KBM-7 (cell line): Measurements from ENCODE around the gene NEK1.
A peak's percentile ranks its signal among the peaks of the same experiment; 100 is the strongest.
"Not testable (repeated sequence)": the region's sequence is repeated elsewhere in the genome, so short reads cannot be mapped to it uniquely, and the experiment has no call there.

Experiments used
- DNase-seq: peaks from one replicate; pipeline ENCODE4 v3.0.0-alpha.2; 2015
- in situ Hi-C: fragments of 300-500 bp; cut with MboI; formaldehyde crosslinking; loops from 2 replicates; pipeline ENCODE4 v1.14.3; 2020; ENCODE audit warnings: low sequenced_read_pairs, low pct_unique_long_range_greater_than_20kb, mixed read lengths

Gene NEK1

GRCh38 chr4:169565606-169566005, 46.8 kb downstream of the NEK1 start:
- in situ Hi-C loops, result no loop called here
- DNase-seq, result no peak

GRCh38 chr4:169557061-169557636, 55.2 kb downstream of the NEK1 start:
- in situ Hi-C loops, result no loop called here
- DNase-seq, result no peak

GRCh38 chr4:169546548-169546947, 65.8 kb downstream of the NEK1 start:
- in situ Hi-C loops, DNase-seq: not testable (repeated sequence)

- DNase-seq, result no peak
- in situ Hi-C loops, result no loop called here
Measured at GRCh38 chr4:169540774-169541173, 71.6 kb downstream of the NEK1 start.

GRCh38 chr4:169530048-169530447, 82.3 kb downstream of the NEK1 start:
- in situ Hi-C loops, result no loop called here
- DNase-seq, result no peak

- in situ Hi-C loops, result no loop called here
- DNase-seq, result no peak
Measured at GRCh38 chr4:169523796-169524195, 88.6 kb downstream of the NEK1 start.

GRCh38 chr4:169510617-169511016, 101.8 kb downstream of the NEK1 start:
- DNase-seq, result no peak
- in situ Hi-C loops, result no loop called here

GRCh38 chr4:169506903-169507302, 105.5 kb downstream of the NEK1 start:
- in situ Hi-C loops, result no loop called here

GRCh38 chr4:169499907-169500306, 112.5 kb downstream of the NEK1 start:
- in situ Hi-C loops, result loop anchor here (25.0 kb wide), 1 partner anchor 488 kb away; the partner anchor contains the start of gene CBR4

More at GRCh38 chr4:169506903-169507302, 105.5 kb downstream of the NEK1 start:
- DNase-seq, result no peak

GRCh38 chr4:169494234-169494633, 118.1 kb downstream of the NEK1 start:
- not testable (repeated sequence) for DNase-seq
- in situ Hi-C loops, result loop anchor here (25.0 kb wide), 1 partner anchor 482 kb away; the partner anchor contains the start of gene CBR4

More at GRCh38 chr4:169499907-169500306, 112.5 kb downstream of the NEK1 start:
- not testable (repeated sequence) for DNase-seq

- DNase-seq, result no peak
- in situ Hi-C loops, result loop anchor here (25.0 kb wide), 1 partner anchor 481 kb away; the partner anchor contains the start of gene CBR4
Measured at GRCh38 chr4:169493164-169493524, 119.2 kb downstream of the NEK1 start.

- DNase-seq, result peak; percentile 77
- in situ Hi-C loops, result loop anchor here (25.0 kb wide), 1 partner anchor 480 kb away; the partner anchor contains the start of gene CBR4
Measured at GRCh38 chr4:169492436-169493163, 119.8 kb downstream of the NEK1 start.

GRCh38 chr4:169491211-169491610, 121.2 kb downstream of the NEK1 start:
- DNase-seq, result no peak
- in situ Hi-C loops, result loop anchor here (25.0 kb wide), 1 partner anchor 479 kb away; the partner anchor contains the start of gene CBR4

- DNase-seq, result no peak
- in situ Hi-C loops, result loop anchor here (25.0 kb wide), 1 partner anchor 477 kb away; the partner anchor contains the start of gene CBR4
Measured at GRCh38 chr4:169489306-169489705, 123.1 kb downstream of the NEK1 start.

GRCh38 chr4:169485791-169486742, 126.3 kb downstream of the NEK1 start:
- DNase-seq, result peak; percentile 71
- in situ Hi-C loops, result loop anchor here (25.0 kb wide), 1 partner anchor 474 kb away; the partner anchor contains the start of gene CBR4

- in situ Hi-C loops, result loop anchor here (25.0 kb wide), 1 partner anchor 473 kb away; the partner anchor contains the start of gene CBR4
- no peak for DNase-seq
Measured at GRCh38 chr4:169485086-169485485, 127.3 kb downstream of the NEK1 start.

GRCh38 chr4:169484485-169484884, 127.9 kb downstream of the NEK1 start:
- DNase-seq, result no peak
- in situ Hi-C loops, result loop anchor here (25.0 kb wide), 1 partner anchor 472 kb away; the partner anchor contains the start of gene CBR4

- no peak for DNase-seq
- in situ Hi-C loops, result no loop called here
Measured at GRCh38 chr4:169464080-169464479, 148.3 kb downstream of the NEK1 start.

- DNase-seq, result no peak
- in situ Hi-C loops, result no loop called here
Measured at GRCh38 chr4:169460081-169460480, 152.3 kb downstream of the NEK1 start.
